Fibroblast of the conjunctiva (primary cell): ENCODE results near the gene OSBP2.

ENCODE experiments used
- DNase-seq: peaks from one replicate; pipeline ENCODE4 v3.0.0-alpha.2; 2010; ENCODE audit warnings: low read depth

The OSBP2 gene

DNA sequence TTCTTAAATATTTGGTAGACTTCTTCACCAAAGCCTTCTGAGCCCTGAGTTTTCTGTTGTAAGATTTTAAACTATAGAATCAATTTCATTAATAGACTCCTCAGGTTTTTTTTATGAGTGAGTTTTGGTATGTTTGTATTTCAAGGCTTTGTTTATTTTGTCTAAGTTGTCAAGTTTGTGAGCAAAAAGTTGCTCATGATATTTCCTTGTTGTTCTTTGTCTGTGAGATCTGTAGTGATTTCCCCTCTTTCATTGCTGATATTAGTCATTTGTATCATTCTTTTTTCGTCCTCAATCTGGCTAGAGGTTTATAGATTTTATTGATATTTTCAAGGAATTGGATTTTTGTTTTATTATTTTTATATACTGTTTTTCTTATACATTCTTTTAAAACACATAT lies 152.9 kb downstream of the OSBP2 start:
- DNase-seq = no peak

DNA sequence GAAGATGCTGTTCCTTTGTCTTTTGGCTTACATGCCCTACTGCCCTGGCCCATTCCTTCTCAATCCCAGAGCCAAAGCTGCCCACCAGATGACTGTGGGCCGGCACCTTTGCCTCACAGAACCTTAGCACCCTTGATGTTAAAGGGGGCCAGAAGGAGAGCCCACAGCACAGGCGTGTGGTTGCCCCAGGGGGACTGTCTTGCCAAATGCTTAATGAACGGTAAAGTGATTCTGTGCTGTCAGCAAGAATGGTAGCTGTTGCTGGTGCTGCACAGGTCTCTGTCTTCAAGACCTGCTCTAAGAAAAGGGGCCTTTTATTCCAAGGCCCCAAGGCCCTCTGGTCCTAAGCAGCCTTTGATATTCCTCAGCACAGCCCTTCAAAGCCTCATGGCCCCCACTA lies 160.6 kb downstream of the OSBP2 start:
- DNase-seq = no peak

DNA sequence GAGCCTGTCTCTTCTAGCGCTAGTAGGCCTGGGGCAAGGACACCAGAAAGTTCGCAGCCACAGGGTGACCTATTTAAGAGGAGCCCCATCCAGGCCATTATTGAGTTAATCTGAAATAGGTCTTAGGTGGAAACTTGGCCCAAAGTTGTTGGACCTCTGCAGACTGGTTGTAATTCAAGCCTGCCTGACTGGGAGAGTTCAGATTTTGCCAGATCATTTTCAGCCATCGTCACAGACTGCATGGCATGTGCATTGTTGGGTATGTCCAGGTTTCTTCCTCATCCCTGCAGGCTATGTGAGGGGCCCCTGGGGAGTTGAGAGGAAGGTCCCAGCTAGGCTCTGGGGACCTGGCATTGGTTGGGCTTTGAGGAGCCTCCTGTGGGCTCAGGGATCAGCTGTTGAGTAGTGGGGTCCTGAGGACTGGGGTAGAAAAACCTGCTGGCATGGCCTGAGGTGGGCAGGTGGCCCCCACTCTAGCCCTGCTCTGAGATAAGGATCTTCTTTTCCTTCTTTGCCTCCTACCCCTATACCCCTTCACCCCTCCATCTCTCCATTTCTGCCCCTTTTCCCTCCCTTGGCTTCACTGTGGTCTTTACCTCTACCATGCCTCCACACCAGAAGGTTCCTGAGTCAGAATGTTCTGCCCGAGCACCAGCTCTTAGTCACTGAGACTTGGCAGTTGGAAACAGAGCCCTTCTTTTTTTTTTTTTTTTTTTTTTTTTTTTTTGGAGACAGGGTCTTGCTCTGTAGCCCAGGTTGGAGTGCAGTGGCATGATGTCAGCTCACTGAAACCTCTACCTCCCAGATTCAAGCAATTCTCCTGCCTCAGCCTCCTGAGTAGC lies 161.2 kb downstream of the OSBP2 start:
- no peak for DNase-seq

DNA sequence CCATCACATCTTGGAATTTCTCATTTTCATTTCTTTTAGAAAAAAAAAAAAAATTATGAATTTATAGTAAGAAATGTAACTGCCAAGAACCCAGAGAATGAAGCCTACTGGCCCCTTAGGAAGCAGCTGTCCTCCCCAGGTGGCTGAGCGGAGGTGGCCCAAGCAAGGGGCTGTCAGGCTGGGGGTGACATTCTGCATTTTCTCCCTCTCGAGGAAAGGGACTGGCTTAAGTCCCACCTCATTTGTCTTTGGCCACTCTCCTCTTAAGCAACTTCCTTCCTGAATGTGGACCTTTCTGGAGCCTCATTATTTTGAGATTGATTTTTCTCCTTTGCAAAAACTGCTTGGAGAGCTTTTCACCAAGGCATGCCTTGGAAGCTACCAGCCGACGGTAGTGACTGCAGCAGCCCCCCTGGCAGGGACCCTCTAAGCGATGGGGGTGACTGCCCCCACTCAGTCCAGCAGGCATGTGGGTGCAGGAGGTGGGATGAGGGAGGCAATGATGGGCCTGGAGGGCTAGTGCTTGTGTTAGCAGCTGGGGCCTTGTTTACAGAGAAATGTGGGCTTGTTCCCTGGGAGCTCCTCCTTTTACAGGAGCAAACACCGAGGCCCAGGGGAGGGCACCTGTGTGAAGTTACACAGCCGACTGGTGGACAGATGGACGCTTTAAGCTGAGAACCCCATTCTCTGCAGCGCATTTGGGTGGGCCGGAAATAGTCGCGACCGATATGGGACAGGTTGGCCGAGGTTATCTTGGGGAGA lies 162.2 kb downstream of the OSBP2 start:
- DNase-seq = no peak

DNA sequence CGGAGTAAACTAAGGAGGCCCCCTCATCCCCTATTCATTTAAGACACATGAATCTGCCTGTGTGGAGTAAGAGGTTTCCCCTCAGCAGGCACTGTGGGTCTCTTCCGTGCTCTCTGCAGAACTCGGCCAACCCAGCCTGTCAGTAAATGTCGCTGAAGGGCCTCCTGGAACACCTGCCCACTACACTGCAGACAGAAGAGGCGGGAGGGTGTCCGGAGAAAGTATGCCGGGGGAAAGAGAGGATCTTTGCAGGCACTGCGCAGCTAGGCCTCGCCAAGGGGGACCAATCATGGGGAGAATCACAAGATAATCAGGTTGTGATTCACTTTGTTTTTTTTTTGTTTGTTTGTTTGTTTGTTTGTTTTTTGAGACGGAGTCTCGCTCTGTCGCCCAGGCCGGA lies 163.1 kb downstream of the OSBP2 start:
- no peak for DNase-seq

DNA sequence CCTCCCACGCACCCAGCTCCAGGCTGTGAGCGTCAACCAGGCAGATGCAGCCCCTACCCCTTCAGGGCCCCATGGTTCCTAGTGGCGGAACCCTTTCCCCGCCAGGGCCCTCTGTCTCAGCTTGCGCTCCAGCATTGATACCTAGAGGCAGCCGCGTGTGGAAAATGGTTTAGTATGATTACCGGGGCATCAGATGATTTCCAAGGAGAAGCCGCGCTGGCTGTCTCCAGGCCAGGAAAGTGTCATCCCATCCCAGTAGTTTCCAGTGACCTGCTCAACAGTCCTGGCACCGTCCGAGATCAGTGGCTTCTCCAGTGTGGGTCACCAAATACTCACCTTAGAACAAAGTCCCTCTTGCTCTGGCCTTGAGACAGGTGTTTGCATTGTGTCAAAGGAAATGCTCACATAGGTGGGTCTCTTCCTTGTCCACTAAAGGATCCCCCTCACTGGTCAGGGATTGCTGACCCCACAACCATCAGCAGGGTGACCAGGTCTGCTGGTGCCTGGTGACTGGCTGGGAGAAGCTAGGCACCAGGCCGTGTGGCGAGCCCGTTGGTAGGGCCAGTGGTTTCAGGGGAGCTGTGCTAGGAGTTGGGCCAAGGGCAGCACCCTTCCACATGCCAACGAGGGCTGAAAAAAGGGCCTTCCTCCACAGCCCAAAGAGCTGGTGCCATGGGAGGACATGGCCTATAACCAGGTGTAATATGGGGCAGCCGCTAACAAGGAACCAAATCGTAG lies 164.5 kb downstream of the OSBP2 start:
- DNase-seq = no peak

DNA sequence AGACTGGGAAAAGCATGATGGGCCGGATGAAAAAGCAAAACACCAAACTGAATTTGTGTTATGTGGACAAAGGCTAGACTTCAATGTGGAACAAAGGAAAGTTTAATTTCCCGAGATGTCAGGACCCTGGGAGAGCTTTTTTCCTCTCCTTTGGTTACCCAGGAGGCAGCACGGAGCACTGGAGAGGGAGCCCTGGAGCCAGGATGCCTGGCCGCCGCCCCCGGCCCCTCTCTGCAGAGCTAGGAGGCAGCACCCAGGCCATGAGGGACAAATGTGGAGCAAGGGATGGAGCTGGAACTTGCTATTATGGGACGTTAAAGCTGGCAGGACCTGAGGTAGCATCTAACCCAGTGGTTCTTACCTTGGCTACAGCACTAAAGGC lies 165.0 kb downstream of the OSBP2 start:
- DNase-seq = no peak

DNA sequence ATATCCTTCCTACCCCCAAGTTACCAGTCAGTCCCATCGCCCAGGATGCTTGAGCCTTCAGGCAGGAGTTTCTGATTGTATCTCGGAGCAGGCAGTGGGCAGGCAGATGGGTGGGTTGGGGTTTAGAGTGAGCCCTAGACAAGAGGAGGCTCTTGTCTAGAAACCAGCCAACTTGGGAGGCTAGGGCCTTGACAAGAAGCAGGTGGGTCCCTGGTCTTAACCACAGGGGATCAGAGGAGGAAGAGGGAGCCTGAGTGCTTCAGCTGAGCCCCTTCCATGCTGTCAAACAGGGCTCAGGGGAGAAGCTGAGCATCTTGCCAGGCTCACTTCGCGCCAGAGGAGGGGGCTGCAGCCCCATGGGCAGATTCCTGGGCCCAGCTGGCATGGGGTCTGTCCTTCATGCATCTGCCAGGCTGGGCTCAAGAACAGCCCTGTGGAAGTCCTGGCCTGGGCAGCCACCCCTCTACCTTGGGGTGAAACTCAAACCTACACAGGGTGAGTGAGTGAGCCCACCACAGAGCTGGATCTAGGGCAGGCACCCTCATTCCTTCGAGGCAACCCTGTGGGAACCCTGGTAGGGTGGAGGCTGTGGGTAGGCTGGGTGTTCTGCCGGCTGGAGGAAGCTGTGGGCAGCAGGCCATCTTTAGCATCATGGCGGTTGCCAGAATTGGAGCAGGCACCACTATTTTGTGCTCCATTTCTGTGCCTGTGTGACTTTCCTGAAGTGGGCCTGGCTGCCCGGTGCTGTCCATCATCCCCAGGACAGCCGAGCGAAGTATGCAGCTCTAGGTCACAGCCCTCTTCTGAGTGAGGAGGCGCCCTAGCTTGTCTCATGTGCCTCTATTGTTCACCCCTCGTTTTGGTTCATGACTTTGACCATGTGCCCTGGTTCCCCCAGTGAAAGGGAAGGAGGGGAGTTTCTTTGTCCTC lies 165.8 kb downstream of the OSBP2 start:
- no peak for DNase-seq

DNA sequence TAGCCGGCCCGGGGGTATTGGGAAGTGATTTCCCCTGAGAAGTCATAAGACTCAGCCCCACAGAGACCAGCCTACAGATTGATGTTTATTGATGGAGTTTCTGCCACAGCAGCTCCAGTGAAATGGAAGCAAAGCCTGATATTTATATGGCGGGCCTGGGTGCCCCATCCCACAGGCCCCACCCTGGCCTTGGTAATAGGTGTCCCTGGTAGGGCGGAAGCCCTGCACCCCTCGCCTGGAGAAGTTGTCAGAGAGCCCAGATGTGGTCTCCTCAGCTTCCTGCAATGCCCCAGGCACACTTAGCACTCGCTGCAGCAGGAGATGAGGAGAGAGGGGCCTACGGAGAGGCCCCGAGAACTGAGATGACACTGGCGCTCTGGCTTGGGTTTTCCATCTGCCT lies 166.5 kb downstream of the OSBP2 start:
- DNase-seq = no peak

DNA sequence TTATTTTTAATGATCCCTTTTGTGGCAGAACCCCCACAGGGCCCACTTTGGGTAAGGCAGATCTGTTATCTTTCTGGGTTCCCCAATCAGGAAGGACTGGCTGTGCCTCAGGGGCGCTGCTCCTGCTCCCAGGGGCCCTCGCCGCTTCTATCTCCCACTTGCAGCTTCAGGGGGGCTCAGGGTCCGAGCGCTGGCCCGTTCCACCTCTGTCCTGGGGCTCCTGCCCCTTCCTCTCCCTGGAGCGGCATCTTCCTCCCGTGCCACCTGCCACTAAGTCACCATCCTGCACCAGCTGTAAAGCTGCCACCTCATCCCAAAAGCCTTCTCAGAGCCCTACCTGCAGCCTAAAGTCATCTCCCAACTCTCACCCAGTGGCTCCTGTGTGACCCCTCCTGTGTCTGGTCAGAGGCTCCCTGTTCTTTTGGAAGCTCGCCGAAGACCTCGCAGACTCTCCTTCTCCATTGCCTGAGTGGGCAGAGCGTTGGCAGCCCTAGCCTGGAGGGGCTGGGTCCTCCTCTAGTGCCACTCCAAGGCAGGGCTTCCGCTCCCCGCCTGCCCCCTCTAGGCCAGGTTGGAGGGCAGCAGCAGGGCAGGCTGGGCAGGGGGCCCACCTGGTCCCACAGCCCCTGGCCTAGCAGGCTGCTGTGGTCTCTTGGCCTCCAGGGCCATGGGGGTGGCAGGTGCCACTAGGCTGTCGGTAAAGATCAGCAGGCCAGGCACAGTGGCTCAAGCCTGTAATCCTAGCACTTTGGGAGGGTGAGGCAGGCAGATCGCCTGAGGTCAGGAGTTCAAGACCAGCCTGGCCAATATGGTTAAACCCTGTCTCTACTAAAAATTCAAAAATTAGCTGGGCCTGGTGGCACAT lies 167.2 kb downstream of the OSBP2 start:
- DNase-seq = no peak

DNA sequence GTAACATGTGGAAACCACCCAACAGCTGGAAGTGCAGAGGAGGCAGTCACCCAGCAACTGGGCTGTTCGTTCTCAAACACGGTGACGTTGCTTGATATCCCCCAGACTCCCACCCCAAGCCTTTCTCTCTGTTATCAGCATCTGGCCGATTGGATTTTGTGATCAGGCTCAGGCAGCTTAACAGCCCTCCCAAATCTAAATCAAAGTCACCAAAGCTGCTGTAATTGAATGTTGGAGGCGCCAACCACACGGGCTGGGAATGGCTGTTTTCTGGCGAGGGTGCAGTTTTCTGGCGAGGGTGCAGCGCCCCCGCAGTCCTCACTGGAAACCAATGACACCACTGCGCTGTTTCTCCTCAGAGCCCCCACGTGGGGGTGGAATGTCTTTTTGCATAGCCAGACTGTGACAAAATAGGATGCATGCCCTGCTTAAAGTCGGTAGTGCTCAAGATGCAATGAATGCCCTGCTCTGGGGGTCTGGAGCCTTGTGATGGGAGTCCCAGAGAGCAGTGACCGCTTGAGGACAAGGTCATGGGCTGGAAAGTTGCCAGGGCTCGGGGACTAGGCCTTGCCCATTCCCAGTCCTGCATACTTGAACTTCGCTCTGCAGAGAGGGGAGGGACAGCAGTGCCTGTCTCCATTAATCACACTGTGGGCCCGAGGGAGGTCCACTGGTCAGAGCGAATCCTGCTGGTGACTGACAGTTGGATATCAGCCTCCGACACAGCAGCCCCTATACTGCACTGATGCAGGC lies 168.6 kb downstream of the OSBP2 start:
- DNase-seq = no peak

DNA sequence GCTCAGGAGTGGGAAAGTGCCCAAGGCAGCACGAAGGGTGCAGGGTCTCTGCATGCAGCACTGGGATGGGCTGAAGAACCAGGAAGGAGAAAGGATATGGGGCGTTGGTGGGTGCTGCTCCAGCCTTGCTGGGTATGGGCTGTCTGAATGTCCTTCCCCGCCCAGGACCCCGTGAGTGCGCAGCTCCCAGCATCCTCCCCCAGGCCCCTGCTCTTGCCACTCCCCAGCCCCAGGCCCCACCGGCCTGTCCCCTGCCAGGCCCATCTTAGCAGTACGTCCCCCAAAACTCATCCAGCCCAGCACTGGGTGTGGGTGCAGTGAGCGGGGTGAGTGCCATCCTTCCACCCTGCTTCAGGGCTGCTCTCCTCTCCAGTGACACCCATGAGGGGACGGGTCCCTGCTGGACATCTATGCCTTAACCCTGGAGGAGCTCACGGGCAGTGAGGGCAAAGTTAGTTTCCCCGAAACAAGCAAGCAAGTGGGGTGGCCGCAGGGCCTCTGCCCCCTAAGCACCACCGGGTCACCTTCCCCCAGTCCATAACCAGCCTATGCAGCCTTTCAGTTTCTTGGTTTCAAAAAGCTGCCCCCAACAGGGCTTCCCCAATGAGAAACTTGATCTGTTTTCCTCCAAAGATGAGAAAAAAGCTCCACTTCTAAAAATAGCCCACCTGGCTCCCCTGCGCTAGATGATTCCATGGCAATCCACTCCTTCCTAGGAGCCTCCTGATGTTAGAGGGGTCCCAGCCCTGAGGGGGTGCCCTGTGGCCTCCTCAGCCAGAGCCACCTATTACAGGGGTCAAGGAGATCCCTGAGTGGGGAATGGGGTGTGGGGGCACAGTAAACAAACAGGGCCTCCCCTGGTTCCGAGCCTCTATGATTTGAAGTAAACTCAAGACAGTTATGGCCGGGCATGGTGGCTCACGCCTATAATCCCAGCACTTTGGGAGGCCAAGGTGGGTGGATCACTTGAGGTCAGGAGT lies 170.1 kb downstream of the OSBP2 start:
- DNase-seq = no peak

DNA sequence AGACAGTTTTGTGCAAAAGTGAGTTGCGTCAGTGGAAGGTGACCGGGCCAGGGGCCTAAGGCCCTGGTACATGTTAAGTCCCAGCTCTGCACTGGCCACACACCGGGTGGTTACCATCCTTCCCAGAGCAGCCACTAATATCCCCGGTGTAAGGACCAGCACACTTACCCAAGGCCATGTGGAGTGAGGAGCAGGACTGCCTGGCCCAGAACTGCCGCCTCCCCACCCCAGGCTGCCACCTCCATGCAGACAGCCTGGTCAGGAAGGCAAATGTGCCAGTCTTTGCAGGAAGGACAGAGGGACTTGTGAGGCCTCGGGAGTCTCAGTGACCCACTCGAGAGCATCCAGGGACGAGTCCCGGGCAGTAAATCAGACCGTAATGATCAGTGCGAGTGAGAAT lies 171.0 kb downstream of the OSBP2 start:
- no peak for DNase-seq

DNA sequence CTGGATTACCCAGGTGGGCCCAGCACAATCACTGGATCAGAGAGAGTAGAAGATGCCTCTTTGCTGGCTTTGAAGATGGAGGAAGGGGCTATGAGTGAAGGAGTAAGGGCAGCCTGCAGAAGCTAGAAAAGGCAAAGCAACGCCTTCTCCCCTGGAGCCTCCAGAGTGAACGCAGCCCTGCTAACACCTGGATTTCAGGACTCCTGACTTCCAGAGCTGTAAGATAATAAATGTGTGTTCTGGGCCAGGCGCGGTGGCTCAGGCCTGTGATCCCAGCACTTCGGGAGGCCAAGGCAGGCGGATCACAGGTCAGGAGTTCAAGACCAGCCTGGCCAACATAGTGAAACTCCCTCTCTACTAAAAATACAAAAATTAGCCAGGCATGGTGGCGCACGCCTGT lies 171.5 kb downstream of the OSBP2 start:
- DNase-seq = no peak

DNA sequence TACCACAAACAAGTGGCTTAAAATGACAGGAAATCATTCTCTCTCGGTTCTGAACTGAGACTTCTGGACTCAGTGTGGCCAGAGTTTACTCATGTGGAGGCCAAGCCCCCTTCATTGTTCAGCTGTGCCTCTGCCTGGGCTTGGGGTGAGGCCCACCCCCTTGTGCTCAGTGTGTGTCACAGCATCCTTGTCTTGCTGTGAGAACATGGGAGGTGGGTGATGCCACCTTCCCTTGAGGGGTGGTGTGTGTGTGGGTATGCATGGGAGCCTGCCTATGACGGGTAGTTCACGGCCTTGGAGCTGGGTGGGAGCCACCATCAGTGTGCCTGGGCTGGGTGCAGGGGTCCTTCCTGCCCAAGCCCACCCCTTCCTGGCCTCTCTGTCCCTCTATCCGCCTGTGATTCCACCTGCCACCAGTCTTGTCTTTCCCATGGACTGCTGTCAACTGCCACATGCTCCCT lies 172.2 kb downstream of the OSBP2 start:
- DNase-seq = no peak

DNA sequence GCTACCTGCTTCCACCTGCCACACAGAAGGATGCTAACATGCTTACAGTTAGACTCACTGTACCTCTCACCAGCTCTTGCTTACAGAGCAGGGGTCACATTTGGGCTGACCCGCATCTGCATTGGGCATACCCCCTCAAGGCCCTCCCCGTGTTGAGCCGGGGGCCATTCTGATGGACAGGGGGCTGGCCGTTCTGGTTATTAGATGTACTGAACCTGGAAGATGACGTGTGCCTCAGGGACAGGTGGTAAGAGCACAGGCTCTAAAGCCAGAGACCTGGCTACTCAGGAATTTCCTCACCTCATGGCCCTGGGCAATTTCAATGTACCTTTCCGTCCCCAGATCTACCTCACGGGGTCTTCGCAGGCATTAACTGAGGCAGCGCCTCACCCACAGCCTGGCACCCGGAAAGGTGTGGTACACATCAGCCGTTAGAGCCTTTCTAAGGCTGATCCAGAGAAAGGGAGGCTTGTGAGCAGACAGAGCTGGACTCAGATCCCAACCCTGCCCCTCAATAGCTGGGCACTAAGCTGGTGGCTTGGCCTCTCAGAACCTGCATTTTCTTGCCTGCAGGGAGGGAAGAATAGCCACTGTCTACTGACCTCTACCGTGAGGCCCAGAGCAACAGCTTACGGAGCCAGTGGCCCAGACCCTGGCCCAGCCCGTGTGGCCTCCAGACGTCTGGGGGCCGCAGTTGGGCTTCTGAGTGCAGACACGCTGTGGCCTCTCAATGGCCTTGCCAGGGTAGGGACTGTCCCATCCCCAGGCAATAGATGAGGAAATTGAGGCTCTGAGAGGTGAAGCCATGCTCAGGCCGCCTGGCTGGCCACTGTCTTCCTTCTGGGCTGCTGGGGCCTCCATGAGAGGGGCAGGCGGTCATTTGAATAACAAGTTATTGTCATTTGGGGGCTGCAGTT lies 173.3 kb downstream of the OSBP2 start:
- DNase-seq = no peak

DNA sequence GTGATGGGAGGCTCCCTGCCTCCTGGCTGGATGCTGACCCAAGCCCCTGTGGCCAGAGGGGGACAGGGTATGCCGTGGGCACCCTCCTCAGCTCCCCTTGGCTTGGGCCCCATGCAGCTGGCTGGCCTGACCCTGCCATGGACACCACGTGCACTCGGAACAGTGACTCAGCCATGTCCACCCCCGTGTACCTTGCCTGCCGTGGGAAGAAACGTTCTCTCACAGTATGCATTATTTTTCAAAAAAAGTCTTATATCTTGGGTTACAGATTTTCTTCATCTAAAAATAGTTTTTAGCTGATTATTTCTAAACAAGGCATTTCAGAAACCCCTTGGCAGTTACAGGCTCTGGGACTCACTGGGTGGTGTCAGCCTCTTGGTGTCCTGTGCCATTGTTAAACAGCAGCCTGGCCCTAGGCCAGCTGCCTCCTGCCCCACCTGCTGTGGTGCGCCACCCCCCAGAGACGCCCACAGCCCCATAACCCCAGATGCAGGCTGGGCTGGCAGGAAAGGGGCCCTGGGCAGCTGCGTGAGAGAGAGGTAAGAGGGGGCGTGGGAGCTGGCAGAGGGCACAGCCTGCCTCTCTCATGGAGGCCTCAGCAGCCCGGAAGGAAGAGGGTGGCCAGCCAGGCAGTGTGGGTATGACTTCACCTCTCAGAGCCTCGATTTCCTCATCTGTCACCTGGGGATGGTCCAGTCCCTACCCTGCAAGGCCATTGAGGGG lies 174.2 kb downstream of the OSBP2 start:
- DNase-seq = no peak
